Endothelial cell of umbilical vein (primary cell): ENCODE measurements around the gene PHC1. TPM values are rescaled to one million over a fixed set of nuclear protein-coding genes. Genes with fewer than 3 reads are reported as not detected.

Experiments used
- BruUV-seq: library from RNA; stranded (reverse); fragments of 400-500 nt; replicated peaks from 2 replicates; lab custom pipeline; 2021; lab: Mats Ljungman, UMichigan
- CTCF ChIA-PET: fragments of 300-600, 350-600 bp; sonication (Branson Sonifier 250); formaldehyde crosslinking; loops from one replicate; lab custom pipeline; 2021; ENCODE audit warnings: antibody characterized with exemption, inconsistent platforms; lab: Charles Lee
- POLR2A ChIA-PET: fragments of 300-600, 350-600 bp; sonication (Branson Sonifier 250); formaldehyde crosslinking; loops from one replicate; lab custom pipeline; 2021; ENCODE audit warnings: antibody characterized with exemption, inconsistent platforms; lab: Charles Lee
- DNase-seq: peaks from one replicate; pipeline ENCODE4 v3.0.0-alpha.2; 2011; ENCODE audit warnings: low read depth, low spot score
- FAIRE-seq: peaks from 2 replicates; lab custom pipeline; 2011; peaks lifted over from hg19 to GRCh38; lab: Jason Lieb, UNC
- H2AFZ ChIP-seq: 2 replicates; pipeline ENCODE4 v1.6.0; 2012; ENCODE audit warnings: low read depth, low read length, control low read depth, inconsistent platforms
- H3K27ac ChIP-seq: 2 replicates; pipeline ENCODE4 v1.5.1; 2011; ENCODE audit warnings: low read depth, mild to moderate bottlenecking, control low read depth, low read length, moderate library complexity; ENCODE audit not compliant: insufficient read depth
- H3K27me3 ChIP-seq, 2 experiments: 2 replicates each; pipeline versions ENCODE4 v1.6.0 to v1.6.1; 2011; ENCODE audit warnings: low read length in 2 of 2, mixed read lengths in 1 of 2; ENCODE audit not compliant: control insufficient read depth in 2 of 2, insufficient read depth in 2 of 2
- H3K36me3 ChIP-seq, 2 experiments: 2 replicates in 1 of 2; 3 replicates in 1 of 2; pipeline ENCODE4 v1.5.1; 2011; ENCODE audit warnings: low read length in 2 of 2, mild to moderate bottlenecking in 1 of 2, moderate library complexity in 1 of 2; ENCODE audit not compliant: control insufficient read depth in 2 of 2, insufficient read depth in 2 of 2; ENCODE audit errors: extremely low read depth in 1 of 2
- H3K4me1 ChIP-seq: 3 replicates; pipeline ENCODE4 v1.5.1; 2011; ENCODE audit warnings: mild to moderate bottlenecking, low read length; ENCODE audit not compliant: control insufficient read depth, insufficient read depth; ENCODE audit errors: extremely low read depth
- H3K4me2 ChIP-seq: 2 replicates; pipeline ENCODE4 v1.6.1; 2011; ENCODE audit warnings: low read length, control low read depth, mixed read lengths; ENCODE audit not compliant: insufficient read depth
- H3K4me3 ChIP-seq, 3 experiments: fragments of 200-600 bp in 1 of 3; sonication (generic), shearing (Covaris generic) in 1 of 3; replicated peaks in 1 of 3; 2 replicates each; pipeline ENCODE4 v1.5.1; 2011 to 2016; ENCODE audit warnings: control low read depth in 3 of 3, low read length in 3 of 3, mild to moderate bottlenecking in 2 of 3, inconsistent platforms in 1 of 3, low read depth in 1 of 3, moderate library complexity in 1 of 3; ENCODE audit not compliant: insufficient read depth in 1 of 3
- H3K79me2 ChIP-seq: 2 replicates; pipeline ENCODE4 v1.6.0; 2012; ENCODE audit warnings: low read length, inconsistent platforms; ENCODE audit not compliant: control insufficient read depth, insufficient read depth
- H3K9ac ChIP-seq: replicated peaks from 2 replicates; pipeline ENCODE3; 2011; ENCODE audit warnings: low read length, control low read depth; ENCODE audit not compliant: insufficient read depth; ENCODE audit errors: extremely low read depth
- H3K9me1 ChIP-seq: replicated peaks from 3 replicates; pipeline ENCODE4 v1.6.0; 2011; ENCODE audit warnings: mild to moderate bottlenecking, low read length; ENCODE audit not compliant: control insufficient read depth, insufficient read depth; ENCODE audit errors: extremely low read depth
- H3K9me3 ChIP-seq: replicated peaks from 2 replicates; pipeline ENCODE4 v1.5.1; 2012; ENCODE audit warnings: low read length, inconsistent platforms; ENCODE audit not compliant: control insufficient read depth, insufficient read depth
- H4K20me1 ChIP-seq: replicated peaks from 2 replicates; pipeline ENCODE3; 2011; ENCODE audit warnings: mild to moderate bottlenecking, low read length; ENCODE audit not compliant: control insufficient read depth, insufficient read depth; ENCODE audit errors: extremely low read depth
- EZH2 ChIP-seq: IDR thresholded peaks from 2 replicates; pipeline ENCODE4 v1.6.1; 2012; ENCODE audit warnings: borderline replicate concordance, low read depth, mild to moderate bottlenecking, moderate library complexity, low read length, inconsistent platforms; ENCODE audit not compliant: severe bottlenecking
- FOS ChIP-seq: IDR thresholded peaks from 2 replicates; pipeline ENCODE4 v1.6.1; 2011; ENCODE audit warnings: mild to moderate bottlenecking, low read length, moderate library complexity, borderline replicate concordance; ENCODE audit not compliant: insufficient read depth
- GATA2 ChIP-seq: IDR thresholded peaks from 2 replicates; pipeline ENCODE4 v1.7.0; 2011; ENCODE audit warnings: low read depth, mild to moderate bottlenecking, moderate library complexity, mixed read lengths, low read length; ENCODE audit not compliant: insufficient read length, insufficient read depth
- JUN ChIP-seq: IDR thresholded peaks from 2 replicates; pipeline ENCODE4 v1.6.1; 2011; ENCODE audit warnings: borderline replicate concordance, low read depth; ENCODE audit not compliant: insufficient read length, insufficient read depth
- MYC ChIP-seq: IDR thresholded peaks from one replicate; pipeline ENCODE4 v1.6.1; 2011; ENCODE audit warnings: mild to moderate bottlenecking, low read depth, low read length
- POLR2A ChIP-seq: IDR thresholded peaks from 2 replicates; pipeline ENCODE4 v1.6.1; 2012; ENCODE audit warnings: low read depth, mild to moderate bottlenecking, control low read depth, low read length
- POLR2AphosphoS5 ChIP-seq: IDR thresholded peaks from 2 replicates; pipeline ENCODE4 v1.6.1; 2012; ENCODE audit warnings: low read depth, mild to moderate bottlenecking, control low read depth, low read length, moderate library complexity; ENCODE audit not compliant: insufficient read depth
- dilution Hi-C: fragments of 300-500 bp; cut with MboI; formaldehyde crosslinking; loops from one replicate; pipeline ENCODE4 v1.15.0; 2019; ENCODE audit warnings: low sequenced_read_pairs; ENCODE audit not compliant: extremely low pct_ligation_motif_present
- intact Hi-C: fragments of 100-400 bp; cut with micrococcal nuclease; formaldehyde crosslinking; loops from one replicate; pipeline ENCODE4 v1.10.0; 2022
- polyA plus RNA-seq, 4 experiments: library from polyadenylated mRNA; depleted of rRNA in 3 of 4; stranded (reverse) in 3 of 4; unstranded in 1 of 4; fragments of >200 nt; gene quantifications; 2 replicates each; pipeline versions ENCODE4 v1.2.1 to v1.2.3, GENCODE V29; 2011 to 2012; ENCODE audit warnings: missing spikeins in 1 of 4
- total RNA-seq: library from RNA; stranded (reverse); gene quantifications from 2 replicates; pipeline ENCODE4 v1.2.3, GENCODE V29; 2021
- TF ChIP-seq, protein P1 (sequence below), 2 donors: IDR thresholded peaks; 1 replicate in 1 of 2; 2 replicates in 1 of 2; pipeline ENCODE4 v1.5.1; 2011; ENCODE audit warnings: low read length in 2 of 2, mild to moderate bottlenecking in 2 of 2, moderate library complexity in 2 of 2, control low read depth in 1 of 2, inconsistent platforms in 1 of 2, low read depth in 1 of 2; ENCODE audit not compliant: insufficient read depth in 1 of 2; ENCODE audit errors: extremely low read depth in 1 of 2
- TF ChIP-seq, protein P2 (sequence below): IDR thresholded peaks from 2 replicates; pipeline ENCODE4 v1.6.1; 2011; ENCODE audit not compliant: insufficient read depth, insufficient read length

Gene PHC1
- total and polyA plus RNA-seq, 2 donors (not counting 3 experiments of a cell fraction or from before 2014, with no cell fraction given): 37.3 to 66.3 TPM

DNA sequence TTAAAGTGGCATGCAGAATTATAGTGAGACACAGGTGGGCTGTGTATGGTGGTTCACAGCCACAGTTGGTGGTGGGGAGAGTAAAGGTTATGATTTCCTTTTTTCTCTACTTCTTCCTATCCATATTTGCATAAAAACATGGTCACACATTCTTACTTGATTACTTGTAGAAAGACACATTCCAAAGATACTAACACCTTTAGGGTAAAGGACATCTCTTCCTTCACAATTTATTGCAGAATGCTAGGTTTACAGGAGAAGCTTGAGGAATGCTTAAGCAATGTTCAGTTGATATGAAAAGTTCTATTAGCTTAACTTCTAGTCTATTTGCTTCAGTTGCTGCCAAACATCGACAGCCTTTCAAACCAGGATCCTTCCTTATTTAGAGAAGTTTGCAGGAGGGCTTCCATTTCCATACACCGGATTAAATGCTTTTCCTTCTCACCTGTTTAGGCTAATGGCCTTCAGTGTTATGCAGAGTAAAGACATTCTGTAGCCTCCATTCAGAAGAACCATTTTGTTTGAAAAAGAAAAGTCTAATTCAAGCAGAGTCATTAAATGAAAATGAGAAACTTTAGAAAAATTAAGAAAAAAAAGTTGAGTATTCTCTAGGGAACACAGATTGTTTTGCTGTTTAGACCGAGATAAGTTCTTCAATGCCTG lies 2.6 kb upstream of the PHC1 start:
- H3K4me3 ChIP-seq: no peak overlapping the region
- ChIA-PET POLR2A (no interaction called here), CTCF (interaction anchor here (0.6 to 4.9 kb wide), 3 partner anchors 37 to 993 kb away, joined by 3 to 24 read pairs (median 11); partner anchors contain the start of gene M6PR)
- no peak overlapping the region for H3K4me2 ChIP-seq
- no peak overlapping the region for H3K9ac ChIP-seq
- H3K9me3 ChIP-seq: no peaks in the 10 kb centered on the region
- FAIRE-seq (no peak), DNase-seq (no peak)
- no TSS peak for BruUV-seq
- intact Hi-C loops: no loop called here
- no peaks in the 10 kb centered on the region for H3K9me1 ChIP-seq
- dilution Hi-C loops: no loop called here
- H2AFZ ChIP-seq: no peak overlapping the region
- no peaks in the 10 kb centered on the region for H3K27me3 ChIP-seq
- TF ChIP-seq JUN: no peak
- TF ChIP-seq GATA2: no peak
- TF ChIP-seq EZH2: no peak
- no peak for TF ChIP-seq MYC
- TF ChIP-seq, protein P1, sequence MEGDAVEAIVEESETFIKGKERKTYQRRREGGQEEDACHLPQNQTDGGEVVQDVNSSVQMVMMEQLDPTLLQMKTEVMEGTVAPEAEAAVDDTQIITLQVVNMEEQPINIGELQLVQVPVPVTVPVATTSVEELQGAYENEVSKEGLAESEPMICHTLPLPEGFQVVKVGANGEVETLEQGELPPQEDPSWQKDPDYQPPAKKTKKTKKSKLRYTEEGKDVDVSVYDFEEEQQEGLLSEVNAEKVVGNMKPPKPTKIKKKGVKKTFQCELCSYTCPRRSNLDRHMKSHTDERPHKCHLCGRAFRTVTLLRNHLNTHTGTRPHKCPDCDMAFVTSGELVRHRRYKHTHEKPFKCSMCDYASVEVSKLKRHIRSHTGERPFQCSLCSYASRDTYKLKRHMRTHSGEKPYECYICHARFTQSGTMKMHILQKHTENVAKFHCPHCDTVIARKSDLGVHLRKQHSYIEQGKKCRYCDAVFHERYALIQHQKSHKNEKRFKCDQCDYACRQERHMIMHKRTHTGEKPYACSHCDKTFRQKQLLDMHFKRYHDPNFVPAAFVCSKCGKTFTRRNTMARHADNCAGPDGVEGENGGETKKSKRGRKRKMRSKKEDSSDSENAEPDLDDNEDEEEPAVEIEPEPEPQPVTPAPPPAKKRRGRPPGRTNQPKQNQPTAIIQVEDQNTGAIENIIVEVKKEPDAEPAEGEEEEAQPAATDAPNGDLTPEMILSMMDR (IDR thresholded peaks at IDR 0.05; ENCODE audit: extremely low read depth in 1 of 2, insufficient read depth in 1 of 2, low read depth in 1 of 2, low read length in 2 of 2): no peak
- TF ChIP-seq POLR2AphosphoS5: no peak
- TF ChIP-seq, protein P2, sequence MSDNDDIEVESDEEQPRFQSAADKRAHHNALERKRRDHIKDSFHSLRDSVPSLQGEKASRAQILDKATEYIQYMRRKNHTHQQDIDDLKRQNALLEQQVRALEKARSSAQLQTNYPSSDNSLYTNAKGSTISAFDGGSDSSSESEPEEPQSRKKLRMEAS: no peak
- TF ChIP-seq FOS: no peak
- TF ChIP-seq POLR2A: no peak
- H4K20me1 ChIP-seq: no peaks in the 10 kb centered on the region
- H3K79me2 ChIP-seq: no peaks in the 10 kb centered on the region
- no peaks in the 10 kb centered on the region for H3K36me3 ChIP-seq
- peaks cover 18% of the 10 kb centered on the region for H3K4me1 ChIP-seq
- H3K27ac ChIP-seq: no peak overlapping the region
